Measurements from ENCODE around the gene PTPRK.

PTPRK gene

DNA sequence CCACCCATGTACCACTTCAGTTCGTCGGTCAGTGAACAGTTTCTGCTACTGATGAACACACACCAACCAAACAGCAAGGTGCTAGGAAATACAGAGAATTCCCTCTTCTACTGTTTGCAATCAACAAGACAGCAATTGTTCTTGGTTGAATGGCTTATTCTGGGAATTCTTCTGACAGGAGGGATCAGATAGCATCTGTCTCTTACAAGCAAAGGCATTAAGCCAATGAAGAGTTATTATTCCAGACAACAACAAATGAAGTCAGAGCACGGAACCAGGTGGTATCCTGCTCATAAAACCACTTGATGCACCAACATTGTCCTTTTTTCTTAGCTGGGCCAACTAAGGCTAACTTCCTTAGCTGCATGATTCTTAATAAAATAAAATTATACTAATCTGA is 37.8 kb downstream of the PTPRK start:
- TF ChIP-seq TEAD4 (IDR thresholded peaks at IDR 0.05) (no peak), CEBPB (IDR thresholded peaks at IDR 0.05) (no peak), ZBTB7A (IDR thresholded peaks at IDR 0.05; ENCODE audit: low read depth) (no peak), EP300 (IDR thresholded peaks at IDR 0.05; ENCODE audit: borderline replicate concordance) (no peak), CREB1 (IDR thresholded peaks at IDR 0.05; ENCODE audit: low read depth) (no peak), FOXM1 (IDR thresholded peaks at IDR 0.05; ENCODE audit: borderline replicate concordance, low read depth) (no peak), TAF1 (IDR thresholded peaks at IDR 0.05; ENCODE audit: low read depth) (no peak), YY1 (IDR thresholded peaks at IDR 0.05; ENCODE audit: low read depth) (no peak), EGR1 (IDR thresholded peaks at IDR 0.05) (no peak), NFIC (IDR thresholded peaks at IDR 0.05) (no peak), TCF12 (IDR thresholded peaks at IDR 0.05; ENCODE audit: low read depth) (no peak), RAD21 (IDR thresholded peaks at IDR 0.05; ENCODE audit: low read depth) (no peak)
- TF ChIP-seq, protein P1, sequence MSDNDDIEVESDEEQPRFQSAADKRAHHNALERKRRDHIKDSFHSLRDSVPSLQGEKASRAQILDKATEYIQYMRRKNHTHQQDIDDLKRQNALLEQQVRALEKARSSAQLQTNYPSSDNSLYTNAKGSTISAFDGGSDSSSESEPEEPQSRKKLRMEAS (IDR thresholded peaks at IDR 0.05), result no peak
- TF ChIP-seq, protein P2, sequence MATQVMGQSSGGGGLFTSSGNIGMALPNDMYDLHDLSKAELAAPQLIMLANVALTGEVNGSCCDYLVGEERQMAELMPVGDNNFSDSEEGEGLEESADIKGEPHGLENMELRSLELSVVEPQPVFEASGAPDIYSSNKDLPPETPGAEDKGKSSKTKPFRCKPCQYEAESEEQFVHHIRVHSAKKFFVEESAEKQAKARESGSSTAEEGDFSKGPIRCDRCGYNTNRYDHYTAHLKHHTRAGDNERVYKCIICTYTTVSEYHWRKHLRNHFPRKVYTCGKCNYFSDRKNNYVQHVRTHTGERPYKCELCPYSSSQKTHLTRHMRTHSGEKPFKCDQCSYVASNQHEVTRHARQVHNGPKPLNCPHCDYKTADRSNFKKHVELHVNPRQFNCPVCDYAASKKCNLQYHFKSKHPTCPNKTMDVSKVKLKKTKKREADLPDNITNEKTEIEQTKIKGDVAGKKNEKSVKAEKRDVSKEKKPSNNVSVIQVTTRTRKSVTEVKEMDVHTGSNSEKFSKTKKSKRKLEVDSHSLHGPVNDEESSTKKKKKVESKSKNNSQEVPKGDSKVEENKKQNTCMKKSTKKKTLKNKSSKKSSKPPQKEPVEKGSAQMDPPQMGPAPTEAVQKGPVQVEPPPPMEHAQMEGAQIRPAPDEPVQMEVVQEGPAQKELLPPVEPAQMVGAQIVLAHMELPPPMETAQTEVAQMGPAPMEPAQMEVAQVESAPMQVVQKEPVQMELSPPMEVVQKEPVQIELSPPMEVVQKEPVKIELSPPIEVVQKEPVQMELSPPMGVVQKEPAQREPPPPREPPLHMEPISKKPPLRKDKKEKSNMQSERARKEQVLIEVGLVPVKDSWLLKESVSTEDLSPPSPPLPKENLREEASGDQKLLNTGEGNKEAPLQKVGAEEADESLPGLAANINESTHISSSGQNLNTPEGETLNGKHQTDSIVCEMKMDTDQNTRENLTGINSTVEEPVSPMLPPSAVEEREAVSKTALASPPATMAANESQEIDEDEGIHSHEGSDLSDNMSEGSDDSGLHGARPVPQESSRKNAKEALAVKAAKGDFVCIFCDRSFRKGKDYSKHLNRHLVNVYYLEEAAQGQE (IDR thresholded peaks at IDR 0.05; ENCODE audit: low read depth), result no peak
- TF ChIP-seq, protein P3, sequence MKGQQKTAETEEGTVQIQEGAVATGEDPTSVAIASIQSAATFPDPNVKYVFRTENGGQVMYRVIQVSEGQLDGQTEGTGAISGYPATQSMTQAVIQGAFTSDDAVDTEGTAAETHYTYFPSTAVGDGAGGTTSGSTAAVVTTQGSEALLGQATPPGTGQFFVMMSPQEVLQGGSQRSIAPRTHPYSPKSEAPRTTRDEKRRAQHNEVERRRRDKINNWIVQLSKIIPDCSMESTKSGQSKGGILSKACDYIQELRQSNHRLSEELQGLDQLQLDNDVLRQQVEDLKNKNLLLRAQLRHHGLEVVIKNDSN (IDR thresholded peaks at IDR 0.05), result no peak

DNA sequence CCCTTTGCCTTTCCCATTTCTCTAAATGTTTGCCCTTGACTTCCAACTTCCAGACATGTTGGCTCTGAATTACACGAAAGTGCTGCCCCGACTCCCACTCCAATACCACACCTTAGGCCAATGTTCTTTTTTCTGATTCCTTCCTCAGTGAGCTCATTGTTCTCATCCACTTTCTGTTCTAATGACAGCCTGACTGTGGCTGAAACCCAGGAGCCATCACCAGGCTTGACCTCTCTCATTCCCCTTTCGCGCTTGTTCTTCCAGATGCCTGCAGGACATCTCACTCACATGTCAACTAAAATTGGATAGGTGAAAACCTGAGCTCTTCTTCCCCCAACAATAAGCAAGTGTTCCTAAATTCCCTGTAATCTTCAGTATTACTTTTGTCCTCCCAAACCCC is 40.4 kb downstream of the PTPRK start:
- TF ChIP-seq TEAD4 (IDR thresholded peaks at IDR 0.05) (no peak), ZBTB7A (IDR thresholded peaks at IDR 0.05; ENCODE audit: low read depth) (no peak), FOXM1 (IDR thresholded peaks at IDR 0.05; ENCODE audit: borderline replicate concordance, low read depth) (no peak), NFIC (IDR thresholded peaks at IDR 0.05) (no peak), CREB1 (IDR thresholded peaks at IDR 0.05; ENCODE audit: low read depth) (no peak), EGR1 (IDR thresholded peaks at IDR 0.05) (no peak), RAD21 (IDR thresholded peaks at IDR 0.05; ENCODE audit: low read depth) (no peak), EP300 (IDR thresholded peaks at IDR 0.05; ENCODE audit: borderline replicate concordance) (no peak), CEBPB (IDR thresholded peaks at IDR 0.05) (no peak), TCF12 (IDR thresholded peaks at IDR 0.05; ENCODE audit: low read depth) (no peak), TAF1 (IDR thresholded peaks at IDR 0.05; ENCODE audit: low read depth) (no peak), YY1 (IDR thresholded peaks at IDR 0.05; ENCODE audit: low read depth) (no peak)
- TF ChIP-seq, protein P2 (IDR thresholded peaks at IDR 0.05; ENCODE audit: low read depth), result no peak
- TF ChIP-seq, protein P3 (IDR thresholded peaks at IDR 0.05), result no peak
- TF ChIP-seq, protein P1 (IDR thresholded peaks at IDR 0.05), result no peak

DNA sequence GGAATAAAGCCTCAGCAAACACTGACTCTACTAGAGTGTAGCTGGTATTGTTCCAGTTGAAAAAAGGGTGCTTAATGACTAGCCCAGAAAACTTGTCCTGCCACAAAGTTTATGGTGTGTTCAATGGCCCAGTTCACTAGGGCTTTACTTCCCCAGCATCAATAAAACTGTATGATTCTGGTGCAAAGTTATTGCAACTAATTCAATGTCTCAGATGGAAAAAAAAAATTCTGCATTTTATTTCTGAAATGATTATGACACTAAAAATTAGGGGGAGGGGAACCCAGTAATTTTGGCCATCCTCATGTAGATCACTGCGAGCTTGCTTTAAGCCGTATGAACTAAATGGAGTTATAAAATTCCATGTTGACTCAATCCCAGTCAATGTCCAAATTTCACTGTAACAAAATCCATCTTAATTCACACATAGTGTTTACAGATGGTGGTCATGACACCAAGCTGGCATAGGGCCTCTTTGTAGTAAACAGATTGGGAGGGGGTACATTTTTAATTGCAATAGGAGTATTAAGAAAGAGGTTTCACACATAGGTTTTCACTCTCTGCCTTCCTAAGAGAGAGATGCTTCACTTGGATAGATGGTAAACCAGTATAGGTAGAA is 41.2 kb downstream of the PTPRK start:
- no peak for TF ChIP-seq NFIC (IDR thresholded peaks at IDR 0.05)
- TF ChIP-seq TCF12 (IDR thresholded peaks at IDR 0.05; ENCODE audit: low read depth), result no peak
- TF ChIP-seq FOXM1 (IDR thresholded peaks at IDR 0.05; ENCODE audit: borderline replicate concordance, low read depth), result no peak
- TF ChIP-seq YY1 (IDR thresholded peaks at IDR 0.05; ENCODE audit: low read depth), result no peak
- TF ChIP-seq, protein P2 (IDR thresholded peaks at IDR 0.05; ENCODE audit: low read depth), result no peak
- TF ChIP-seq, protein P1 (IDR thresholded peaks at IDR 0.05), result no peak
- no peak for TF ChIP-seq CREB1 (IDR thresholded peaks at IDR 0.05; ENCODE audit: low read depth)
- TF ChIP-seq, protein P3 (IDR thresholded peaks at IDR 0.05), result no peak
- no peak for TF ChIP-seq CEBPB (IDR thresholded peaks at IDR 0.05)
- no peak for TF ChIP-seq TAF1 (IDR thresholded peaks at IDR 0.05; ENCODE audit: low read depth)
- no peak for TF ChIP-seq EGR1 (IDR thresholded peaks at IDR 0.05)
- no peak for TF ChIP-seq TEAD4 (IDR thresholded peaks at IDR 0.05)
- TF ChIP-seq ZBTB7A (IDR thresholded peaks at IDR 0.05; ENCODE audit: low read depth), result no peak
- TF ChIP-seq EP300 (IDR thresholded peaks at IDR 0.05; ENCODE audit: borderline replicate concordance), result no peak
- TF ChIP-seq RAD21 (IDR thresholded peaks at IDR 0.05; ENCODE audit: low read depth), result no peak

Data from Ishikawa (cell line).